Stimulated activated effector memory CD8-positive, alpha-beta T cell treated with anti-CD3 and anti-CD28 coated beads, Interleukin-12 subunit alpha, Interleukin-12 subunit beta, amount 100 ng/mL, for 72 hours (primary cell): ENCODE measurements around the gene SLAMF8.

Experiments used
- ATAC-seq: fragments of 150-1000 bp; cut with Tn5 transposase; 2 replicates; pipeline ENCODE4 v1.10.0; 2021
- DNase-seq, 2 donors: peaks; one replicate each; pipeline ENCODE4 v3.0.0; 2021 to 2022; ENCODE audit warnings: low spot score in 2 of 2
- H3K27ac Mint-ChIP-seq: one replicate; pipeline ENCODE4 v1.8.0; 2022; ENCODE audit warnings: mild to moderate bottlenecking, mixed read lengths
- H3K36me3 Mint-ChIP-seq: one replicate; pipeline ENCODE4 v1.8.0; 2022; ENCODE audit warnings: mild to moderate bottlenecking, mixed read lengths
- H3K4me1 Mint-ChIP-seq: one replicate; pipeline ENCODE4 v1.8.0; 2022; ENCODE audit warnings: mixed read lengths
- H3K4me3 Mint-ChIP-seq: one replicate; pipeline ENCODE4 v1.8.0; 2022; ENCODE audit warnings: mild to moderate bottlenecking, mixed read lengths
- H3K9me3 Mint-ChIP-seq: one replicate; pipeline ENCODE4 v1.8.0; 2022; ENCODE audit warnings: mixed read lengths

Gene SLAMF8

GRCh38 chr1:159851407-159851806, 24.7 kb downstream of the SLAMF8 start:
- H3K9me3 Mint-ChIP-seq, result no peaks in the 10 kb centered on the region
- no peak for ATAC-seq
- H3K36me3 Mint-ChIP-seq, result no peaks in the 10 kb centered on the region
- H3K4me3 Mint-ChIP-seq, result no peak overlapping the region
- peaks cover 43% of the 10 kb centered on the region for H3K4me1 Mint-ChIP-seq
- H3K27ac Mint-ChIP-seq, result peak overlapping the region; percentile 19
- DNase-seq, result no peak

GRCh38 chr1:159853417-159854115, 26.9 kb downstream of the SLAMF8 start:
- H3K36me3 Mint-ChIP-seq, result no peaks in the 10 kb centered on the region
- no peak for DNase-seq
- peaks cover 38% of the 10 kb centered on the region for H3K4me1 Mint-ChIP-seq
- H3K4me3 Mint-ChIP-seq, result peak overlapping the region; percentile 73
- no peak for ATAC-seq
- no peaks in the 10 kb centered on the region for H3K9me3 Mint-ChIP-seq
- peak overlapping the region; percentile 43 for H3K27ac Mint-ChIP-seq

- ATAC-seq, result peak; percentile 27
- H3K4me3 Mint-ChIP-seq, result peak overlapping the region; percentile 73
- peak overlapping the region; percentile 43 for H3K27ac Mint-ChIP-seq
- H3K9me3 Mint-ChIP-seq, result no peaks in the 10 kb centered on the region
- H3K36me3 Mint-ChIP-seq, result no peaks in the 10 kb centered on the region
- peak; percentile 7 to 61 for DNase-seq
- peaks cover 35% of the 10 kb centered on the region for H3K4me1 Mint-ChIP-seq
These were observed 27.5 kb downstream of the SLAMF8 start for GRCh38 chr1:159854116-159854692.

DNA sequence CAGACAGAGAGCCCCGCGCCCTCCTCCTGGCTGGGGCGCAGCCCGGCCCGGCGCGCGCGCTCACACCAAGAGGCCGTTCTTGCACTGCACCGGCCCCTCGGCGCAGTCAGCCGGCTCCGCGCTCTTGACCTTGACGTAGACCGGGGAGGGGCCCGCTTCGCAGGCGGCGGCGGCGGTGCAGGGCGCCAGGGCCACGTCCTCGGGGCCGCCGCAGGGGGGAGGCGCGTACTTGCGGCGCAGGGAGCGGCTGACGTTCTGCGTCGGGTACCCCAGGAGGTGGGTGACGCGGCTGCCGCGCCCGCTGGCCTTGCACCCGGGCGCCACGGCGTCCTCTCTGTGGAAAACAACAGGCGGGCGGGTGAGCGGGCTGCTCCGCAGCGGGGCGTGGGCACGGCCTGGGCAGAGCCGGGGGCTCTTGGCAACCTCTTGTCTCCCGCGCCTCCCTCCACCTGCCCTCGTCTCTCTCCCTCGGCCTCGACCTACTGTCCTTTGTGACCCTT, 28.1 kb downstream of the SLAMF8 start:
- peak; percentile 68 to 84 for DNase-seq
- Mint-ChIP-seq H3K36me3 (no peaks in the 10 kb centered on the region), H3K4me3 (peak overlapping the region; percentile 73), H3K9me3 (no peaks in the 10 kb centered on the region), H3K4me1 (peaks cover 34% of the 10 kb centered on the region), H3K27ac (peak overlapping the region; percentile 84)
- peak; percentile 96 for ATAC-seq

DNA sequence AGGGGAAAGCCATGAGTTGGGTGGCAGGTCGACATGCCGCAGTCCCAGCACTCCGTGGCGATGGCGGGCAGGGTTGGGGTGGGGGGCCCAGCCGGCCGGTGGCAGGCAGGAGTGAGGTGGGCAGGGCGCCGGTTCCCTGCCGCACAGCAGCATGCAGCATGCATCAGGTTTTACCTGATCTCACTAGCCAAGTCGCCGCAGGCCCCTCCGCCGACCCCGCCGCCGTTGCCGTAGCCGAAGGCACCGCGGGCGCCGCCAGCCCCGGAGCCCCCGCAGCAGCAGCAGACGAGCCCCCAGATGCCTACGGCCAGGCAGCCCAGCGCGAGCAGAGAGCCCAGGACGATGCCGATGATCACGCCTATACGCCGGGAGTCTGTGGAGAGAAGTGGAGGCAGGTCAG, 29.0 kb downstream of the SLAMF8 start:
- Mint-ChIP-seq H3K36me3 (no peaks in the 10 kb centered on the region), H3K4me1 (peaks cover 25% of the 10 kb centered on the region), H3K9me3 (no peaks in the 10 kb centered on the region), H3K27ac (peak overlapping the region; percentile 84), H3K4me3 (peak overlapping the region; percentile 73)
- DNase-seq (no peak), ATAC-seq (no peak)

GRCh38 chr1:159856576-159856975, 29.9 kb downstream of the SLAMF8 start:
- ATAC-seq (no peak), DNase-seq (no peak)
- Mint-ChIP-seq H3K4me1 (peaks cover 20% of the 10 kb centered on the region), H3K9me3 (no peaks in the 10 kb centered on the region), H3K27ac (no peak overlapping the region), H3K4me3 (no peak overlapping the region), H3K36me3 (no peaks in the 10 kb centered on the region)

DNA sequence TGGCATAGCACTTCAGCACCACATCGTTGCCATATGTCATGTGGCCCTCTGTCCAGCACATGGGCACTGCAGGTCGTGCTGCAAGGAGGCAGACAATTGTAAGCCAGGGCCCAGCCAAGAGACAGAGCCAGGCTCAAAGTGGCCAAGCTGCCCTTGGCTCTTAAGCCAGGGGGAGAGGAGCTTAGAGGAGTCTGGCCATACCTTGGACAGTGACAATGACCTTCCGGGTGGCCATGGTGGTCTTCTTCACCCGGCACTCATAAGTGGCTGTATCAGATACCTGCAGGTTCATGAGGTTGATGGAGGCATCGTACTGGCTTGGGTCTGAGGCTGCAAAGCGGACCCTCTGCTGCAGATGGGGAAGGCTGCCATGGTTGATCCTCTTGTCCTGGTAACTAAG, 31.2 kb downstream of the SLAMF8 start:
- no peak for ATAC-seq

GRCh38 chr1:159859767-159860322, 33.2 kb downstream of the SLAMF8 start:
- Mint-ChIP-seq H3K4me3 (no peak overlapping the region), H3K27ac (no peak overlapping the region), H3K36me3 (no peaks in the 10 kb centered on the region), H3K9me3 (no peaks in the 10 kb centered on the region), H3K4me1 (peaks cover 13% of the 10 kb centered on the region)
- DNase-seq, result no peak
- no peak for ATAC-seq

More for the DNA sequence above, 31.2 kb downstream of the SLAMF8 start:
- no peak for DNase-seq
- Mint-ChIP-seq H3K27ac (no peak overlapping the region), H3K36me3 (no peaks in the 10 kb centered on the region), H3K9me3 (no peaks in the 10 kb centered on the region), H3K4me3 (no peak overlapping the region), H3K4me1 (peaks cover 13% of the 10 kb centered on the region)

- Mint-ChIP-seq H3K4me1 (peaks cover 7% of the 10 kb centered on the region), H3K9me3 (no peaks in the 10 kb centered on the region), H3K4me3 (no peak overlapping the region), H3K27ac (no peak overlapping the region), H3K36me3 (no peaks in the 10 kb centered on the region)
- ATAC-seq (no peak), DNase-seq (no peak)
These were observed 33.8 kb downstream of the SLAMF8 start for GRCh38 chr1:159860456-159860855.

DNA sequence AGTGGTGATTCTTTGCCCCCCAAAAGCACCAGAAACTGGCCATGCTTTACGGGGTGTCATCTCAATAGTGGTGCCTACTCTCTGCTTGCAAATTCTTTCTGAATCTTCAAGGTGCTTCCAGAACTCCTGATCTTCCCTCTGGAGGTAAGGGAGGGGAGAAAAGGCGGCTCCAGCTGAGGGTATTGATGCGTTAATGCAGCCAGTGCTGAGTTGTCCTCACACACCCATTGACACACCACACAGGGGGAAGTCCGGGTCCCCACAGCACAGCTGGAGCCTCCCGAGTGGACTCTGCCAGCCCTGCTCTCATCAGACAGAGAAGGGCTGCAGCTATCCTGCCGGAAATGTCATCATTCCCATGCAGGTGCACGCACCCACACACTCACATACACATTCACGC, 34.5 kb downstream of the SLAMF8 start:
- no peak overlapping the region for H3K4me3 Mint-ChIP-seq
- DNase-seq, result no peak
- ATAC-seq, result no peak
- H3K4me1 Mint-ChIP-seq, result peaks cover 8% of the 10 kb centered on the region
- H3K36me3 Mint-ChIP-seq, result no peaks in the 10 kb centered on the region
- H3K9me3 Mint-ChIP-seq, result no peaks in the 10 kb centered on the region
- no peak overlapping the region for H3K27ac Mint-ChIP-seq

- H3K36me3 Mint-ChIP-seq, result no peaks in the 10 kb centered on the region
- no peak overlapping the region for H3K4me3 Mint-ChIP-seq
- H3K4me1 Mint-ChIP-seq, result peaks cover 17% of the 10 kb centered on the region
- no peak overlapping the region for H3K27ac Mint-ChIP-seq
- no peaks in the 10 kb centered on the region for H3K9me3 Mint-ChIP-seq
- no peak for ATAC-seq
- no peak for DNase-seq
These were observed 35.4 kb downstream of the SLAMF8 start for GRCh38 chr1:159862031-159862430.

GRCh38 chr1:159862557-159862956, 35.9 kb downstream of the SLAMF8 start, which contains the start of gene VSIG8:
TSS of gene VSIG8 (minus strand) at chr1:159862657. CDS start at chr1:159862521, 136 bp downstream.
- Mint-ChIP-seq H3K27ac (peak within 1 kb of the TSS; percentile 8), H3K4me3 (no peak within 1 kb of the TSS), H3K36me3 (no peaks in the 10 kb centered on the region), H3K9me3 (no peaks in the 10 kb centered on the region), H3K4me1 (peaks cover 17% of the 10 kb centered on the region)
- DNase-seq (no peak), ATAC-seq (no peak)

DNA sequence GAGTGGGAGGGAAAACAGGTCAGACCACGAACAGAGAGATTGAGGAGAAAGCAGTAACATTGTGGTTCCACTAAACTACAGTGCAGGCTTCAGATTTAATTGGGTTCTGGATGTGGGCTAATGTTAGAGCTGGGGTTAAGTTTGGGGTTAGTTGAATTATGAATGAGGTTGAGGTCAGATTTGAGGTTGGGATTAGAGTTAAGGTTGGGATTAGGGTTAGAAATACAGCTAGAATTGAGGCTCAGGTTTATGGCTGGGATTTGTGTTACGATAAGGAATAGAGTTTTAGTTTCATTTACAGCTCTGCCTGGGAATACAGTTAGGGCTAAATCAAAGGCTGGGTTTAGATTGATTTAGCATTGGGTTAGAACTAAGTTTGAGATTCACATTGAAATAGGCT, 37.6 kb downstream of the SLAMF8 start:
- H3K36me3 Mint-ChIP-seq, result no peaks in the 10 kb centered on the region
- H3K9me3 Mint-ChIP-seq, result no peaks in the 10 kb centered on the region
- H3K4me3 Mint-ChIP-seq, result no peak overlapping the region
- no peak for ATAC-seq
- H3K4me1 Mint-ChIP-seq, result peaks cover 22% of the 10 kb centered on the region
- DNase-seq, result no peak
- H3K27ac Mint-ChIP-seq, result no peak overlapping the region

GRCh38 chr1:159866066-159866465, 39.4 kb downstream of the SLAMF8 start:
- ATAC-seq, result no peak
- peaks cover 29% of the 10 kb centered on the region for H3K4me1 Mint-ChIP-seq
- H3K36me3 Mint-ChIP-seq, result no peaks in the 10 kb centered on the region
- DNase-seq, result no peak
- no peak overlapping the region for H3K4me3 Mint-ChIP-seq
- H3K27ac Mint-ChIP-seq, result no peak overlapping the region
- H3K9me3 Mint-ChIP-seq, result no peaks in the 10 kb centered on the region

DNA sequence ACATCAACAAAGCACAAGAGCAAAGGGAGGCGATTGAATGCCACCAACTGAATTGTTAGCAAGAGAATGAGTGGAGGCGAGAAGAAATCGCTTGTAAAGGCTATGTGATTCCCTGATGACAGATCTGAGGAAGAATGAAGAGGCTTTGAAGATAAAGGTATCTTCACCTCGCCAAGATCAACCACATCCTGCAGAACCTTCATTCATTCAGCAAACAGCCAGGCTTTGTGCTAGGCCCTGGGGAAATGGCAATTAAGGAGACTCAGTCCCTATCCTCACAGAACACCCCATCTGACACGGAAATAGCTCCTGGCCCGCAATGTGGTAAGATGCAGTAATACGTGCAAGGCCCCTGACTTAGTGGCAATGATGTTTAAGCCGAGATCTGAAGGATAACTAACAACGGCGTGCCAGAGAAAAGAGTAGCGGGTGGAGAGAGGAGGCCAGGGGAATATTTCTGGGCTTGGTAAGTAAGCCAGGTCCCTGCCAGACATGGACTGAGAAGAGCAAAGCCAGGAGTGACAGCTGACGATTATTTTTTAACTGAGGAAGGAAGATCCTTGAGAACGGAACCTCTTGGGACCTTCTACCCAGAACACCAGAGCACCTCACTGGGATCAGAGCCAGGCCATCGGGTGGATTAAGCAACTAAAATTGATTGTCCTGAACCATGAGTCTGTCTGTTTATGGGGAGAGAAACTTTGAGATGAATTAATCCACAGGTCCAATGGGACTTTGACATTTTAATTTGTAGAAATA, 40.4 kb downstream of the SLAMF8 start:
- DNase-seq (no peak), ATAC-seq (no peak)
- Mint-ChIP-seq H3K4me3 (no peak overlapping the region), H3K27ac (no peak overlapping the region), H3K9me3 (no peaks in the 10 kb centered on the region), H3K4me1 (peaks cover 29% of the 10 kb centered on the region), H3K36me3 (no peaks in the 10 kb centered on the region)
